ENCODE data around the gene SLC15A1.

SLC15A1 gene, protein sequence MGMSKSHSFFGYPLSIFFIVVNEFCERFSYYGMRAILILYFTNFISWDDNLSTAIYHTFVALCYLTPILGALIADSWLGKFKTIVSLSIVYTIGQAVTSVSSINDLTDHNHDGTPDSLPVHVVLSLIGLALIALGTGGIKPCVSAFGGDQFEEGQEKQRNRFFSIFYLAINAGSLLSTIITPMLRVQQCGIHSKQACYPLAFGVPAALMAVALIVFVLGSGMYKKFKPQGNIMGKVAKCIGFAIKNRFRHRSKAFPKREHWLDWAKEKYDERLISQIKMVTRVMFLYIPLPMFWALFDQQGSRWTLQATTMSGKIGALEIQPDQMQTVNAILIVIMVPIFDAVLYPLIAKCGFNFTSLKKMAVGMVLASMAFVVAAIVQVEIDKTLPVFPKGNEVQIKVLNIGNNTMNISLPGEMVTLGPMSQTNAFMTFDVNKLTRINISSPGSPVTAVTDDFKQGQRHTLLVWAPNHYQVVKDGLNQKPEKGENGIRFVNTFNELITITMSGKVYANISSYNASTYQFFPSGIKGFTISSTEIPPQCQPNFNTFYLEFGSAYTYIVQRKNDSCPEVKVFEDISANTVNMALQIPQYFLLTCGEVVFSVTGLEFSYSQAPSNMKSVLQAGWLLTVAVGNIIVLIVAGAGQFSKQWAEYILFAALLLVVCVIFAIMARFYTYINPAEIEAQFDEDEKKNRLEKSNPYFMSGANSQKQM

DNA sequence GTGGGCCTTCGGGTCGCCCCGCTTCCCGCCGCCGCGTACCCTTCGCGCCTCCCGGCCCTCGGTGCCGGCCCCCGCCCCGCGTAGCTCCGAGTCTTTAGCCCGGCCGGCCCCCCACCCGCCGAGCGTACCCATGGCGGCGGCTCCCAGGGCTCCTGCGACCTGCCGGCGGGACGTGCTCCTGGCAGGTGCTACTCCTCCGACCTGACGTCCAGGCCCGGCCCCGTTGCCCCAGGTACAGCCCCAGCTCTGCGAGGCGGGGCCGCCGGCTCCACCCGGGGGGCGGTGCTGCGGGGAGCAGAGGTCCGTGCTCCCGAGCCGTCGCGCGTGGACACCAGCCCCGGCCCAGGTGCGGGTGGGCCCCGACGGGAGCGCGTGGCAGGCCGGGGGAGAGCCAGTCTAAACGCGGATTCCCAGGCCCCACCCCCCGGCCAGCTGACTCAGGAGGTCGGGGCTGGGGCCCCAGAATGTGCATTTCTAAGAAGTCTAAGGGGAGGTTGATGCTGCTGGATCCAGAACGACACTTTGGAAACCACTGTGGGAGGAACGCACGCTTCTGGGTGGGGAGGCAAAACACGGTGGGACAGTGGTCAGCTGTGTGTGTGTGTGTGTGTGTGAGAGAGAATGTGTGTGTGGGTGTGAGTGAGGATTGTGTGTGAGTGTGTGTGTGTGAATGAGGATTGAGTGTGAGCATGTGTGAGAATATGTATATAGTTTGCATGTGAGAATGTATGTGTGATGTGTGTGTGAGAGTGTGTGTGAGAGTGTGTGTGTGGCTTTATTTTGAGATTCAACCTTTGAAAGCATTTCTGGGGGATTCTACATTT, at the start of gene SLC15A1:
Gene SLC15A1, minus strand, starts transcription at position 206 of the 824 bp plus-strand sequence. Its CDS starts 74 bp downstream, at position 132.
- DNase-seq: no peak

DNA sequence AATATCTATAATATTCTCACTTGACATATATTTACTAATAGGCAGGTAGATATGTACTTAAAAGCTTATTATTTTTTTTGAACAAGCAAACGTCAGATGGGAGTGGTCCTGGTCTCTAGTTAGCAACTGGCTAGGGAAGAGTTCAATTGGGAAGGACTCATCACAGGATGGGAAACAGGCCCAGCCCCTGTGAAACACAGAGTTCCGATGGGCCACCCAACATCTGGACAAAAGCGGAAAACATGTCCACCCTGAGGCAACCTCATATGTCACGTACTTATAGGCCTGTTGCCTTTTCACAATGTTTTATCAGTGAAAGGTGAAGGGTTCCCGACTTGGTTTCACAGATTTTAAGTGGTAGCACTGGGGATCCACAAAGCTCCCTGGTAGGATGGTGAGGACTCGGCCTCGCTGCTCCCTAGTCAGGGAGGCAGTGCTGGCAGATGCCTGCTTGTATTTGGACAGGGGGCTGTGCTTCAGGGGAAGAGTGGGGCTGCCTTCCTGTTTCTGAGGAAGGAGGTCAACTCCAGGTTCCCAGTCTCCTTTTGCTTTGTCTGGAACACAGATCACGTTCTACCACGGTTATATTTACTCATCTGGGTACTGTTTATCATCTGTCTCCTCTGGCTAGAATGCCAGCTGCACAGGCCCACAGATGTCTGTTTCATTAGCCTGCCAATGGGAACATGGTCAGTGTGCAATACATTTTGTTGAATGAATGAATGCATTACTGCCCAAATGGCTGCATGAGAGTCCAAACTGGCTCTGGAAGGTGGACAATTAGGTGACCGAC, 49.4 kb upstream of the SLC15A1 start:
- DNase-seq: no peak

DNA sequence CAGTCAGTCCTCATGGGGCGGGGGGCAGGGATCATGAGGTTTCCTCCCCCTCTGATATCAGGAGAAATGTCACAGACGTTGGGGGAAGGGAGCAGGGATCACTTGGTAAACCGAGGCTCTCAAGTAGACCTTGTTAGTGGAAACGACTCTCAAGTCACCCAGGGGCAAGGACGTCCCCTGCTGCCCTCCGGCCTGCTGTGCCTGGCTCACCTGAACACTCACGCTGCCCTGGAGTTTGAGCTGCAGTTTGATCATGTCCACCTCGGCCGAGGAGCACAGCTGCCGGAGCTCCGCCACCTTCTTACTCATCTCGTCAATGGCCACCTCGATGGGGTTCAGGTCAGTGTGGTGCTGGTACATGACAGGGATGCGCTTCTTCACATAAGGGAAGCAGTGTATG, 47.6 kb upstream of the SLC15A1 start:
- no peak for DNase-seq

DNA sequence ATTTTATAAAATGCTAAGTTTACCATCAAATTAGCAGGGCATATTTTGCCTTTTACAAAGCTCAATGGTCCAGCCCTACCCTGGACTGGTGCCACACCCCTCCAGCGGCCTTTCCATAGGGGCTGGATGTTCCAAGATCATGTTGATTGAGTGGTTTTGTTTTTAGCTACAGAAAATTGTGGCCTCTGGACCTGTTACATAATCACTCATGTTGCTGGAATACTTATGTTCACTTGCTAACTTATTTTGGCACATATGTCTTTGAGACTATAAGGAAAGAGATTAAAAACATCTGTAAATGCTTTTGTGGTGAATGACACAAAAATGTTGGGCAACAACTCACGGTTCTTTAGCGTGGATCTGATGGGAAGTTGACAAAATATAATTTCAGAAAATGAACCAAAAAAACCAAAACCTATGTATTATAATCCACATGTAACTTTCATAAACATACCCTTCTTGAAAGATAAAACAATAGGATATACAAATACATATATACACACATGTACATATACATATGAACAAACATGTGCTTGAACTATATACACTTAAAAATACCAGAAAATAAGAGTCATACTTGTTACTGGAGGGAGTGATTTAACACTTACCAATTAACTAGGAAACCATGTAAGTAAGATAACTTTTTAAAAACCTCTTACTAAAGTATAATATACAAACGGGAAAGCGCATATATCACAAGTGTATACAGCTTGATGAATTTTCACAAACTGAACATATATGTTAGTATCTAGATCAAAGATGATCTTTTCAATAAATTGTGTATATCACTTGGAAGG, 46.6 kb upstream of the SLC15A1 start:
- DNase-seq: peak; percentile 93

DNA sequence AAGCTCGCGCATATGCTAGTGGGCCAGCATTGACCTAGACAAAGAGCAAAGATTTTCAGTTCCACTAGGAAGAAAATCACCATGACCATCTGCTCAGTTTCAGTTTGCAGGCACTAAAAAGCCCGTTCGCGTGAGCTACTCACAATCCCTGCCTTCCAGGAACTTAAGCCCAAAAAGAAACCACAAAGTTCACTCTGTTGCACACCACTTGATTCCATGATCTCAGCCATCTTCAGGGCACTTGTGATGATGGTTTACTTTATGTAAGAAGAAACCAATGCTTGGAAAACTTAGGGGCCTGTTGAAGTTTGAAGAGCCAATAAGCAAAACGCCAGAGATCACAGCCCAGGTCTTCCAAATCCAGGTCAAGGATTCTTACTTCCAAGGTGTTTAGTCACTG, 45.0 kb upstream of the SLC15A1 start:
- DNase-seq: peak; percentile 27

DNA sequence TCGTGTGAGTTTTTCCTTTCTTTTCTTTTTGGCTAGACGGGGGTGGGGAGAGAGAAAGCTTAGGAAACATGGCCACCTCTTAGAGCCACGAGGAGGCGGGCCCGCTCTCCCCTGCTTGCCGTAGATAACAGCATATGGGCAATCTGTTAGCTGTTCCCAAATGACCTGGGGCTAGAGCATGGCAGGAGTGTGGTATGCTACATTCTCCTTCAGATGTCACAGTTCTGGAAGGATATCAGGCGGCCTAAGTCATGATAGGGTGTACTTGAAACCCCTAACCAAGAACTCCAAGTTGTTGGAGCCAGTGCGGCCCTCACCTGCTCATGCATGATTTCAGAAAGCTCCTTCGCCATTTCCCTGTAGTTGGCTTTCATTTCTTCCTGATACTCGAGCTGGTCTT, 44.3 kb upstream of the SLC15A1 start:
- no peak for DNase-seq

DNA sequence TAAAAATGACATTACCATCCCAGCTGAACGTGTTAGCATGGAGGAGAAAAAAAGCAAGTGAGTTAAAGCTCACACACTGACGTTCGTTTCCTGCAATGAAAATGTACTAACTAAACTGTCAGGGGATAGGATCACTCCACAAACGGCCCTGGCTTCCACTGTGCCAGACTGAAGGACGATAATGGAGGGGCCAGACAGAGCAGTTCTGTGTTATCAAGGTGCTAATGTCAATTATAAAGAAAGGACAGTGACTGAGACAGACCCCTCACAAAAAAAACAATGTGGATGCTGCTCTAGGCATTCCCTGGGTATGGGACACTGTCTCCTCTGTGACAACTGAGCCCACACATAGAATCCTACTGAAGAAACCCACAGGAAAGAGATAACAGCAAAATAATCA, 43.7 kb upstream of the SLC15A1 start:
- no peak for DNase-seq

DNA sequence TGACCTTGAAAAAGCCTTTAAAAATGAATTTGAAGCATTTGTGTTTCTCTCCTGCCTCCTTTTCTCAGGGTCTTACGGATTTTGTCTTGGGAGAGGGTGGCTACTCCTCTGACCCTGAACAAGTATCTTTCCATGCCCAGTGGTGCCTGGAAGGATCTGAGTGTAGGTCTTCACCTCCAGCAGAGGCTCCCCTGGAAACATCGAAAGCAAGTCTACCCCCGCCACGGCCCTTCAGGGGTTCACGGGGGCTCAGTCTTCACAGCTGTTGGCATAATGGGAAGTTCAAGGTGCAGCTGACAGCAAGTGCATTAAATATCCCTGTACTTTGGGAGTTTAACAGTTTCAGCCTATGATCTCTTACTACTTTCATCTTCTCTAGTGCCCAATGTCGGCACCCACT, 42.7 kb upstream of the SLC15A1 start:
- no peak for DNase-seq

DNA sequence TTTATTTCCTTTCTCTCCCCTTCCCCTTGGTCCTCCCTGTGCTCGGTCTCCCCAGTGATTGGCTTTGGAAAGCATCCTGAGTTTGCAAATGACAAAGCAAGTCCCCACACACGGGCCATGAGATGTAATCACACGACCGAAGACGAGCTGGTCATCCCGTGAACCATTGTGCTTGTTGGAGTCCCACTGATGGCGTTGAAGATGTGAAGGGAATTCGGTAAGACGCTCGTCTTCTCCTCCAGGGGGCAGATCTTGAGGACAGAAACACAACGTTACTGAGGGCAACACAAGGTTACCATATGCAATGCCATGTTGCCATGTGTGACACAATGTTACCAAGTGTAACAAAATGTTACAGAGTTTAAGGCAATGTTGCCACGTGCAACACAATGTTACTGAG, 42.0 kb upstream of the SLC15A1 start:
- no peak for DNase-seq

DNA sequence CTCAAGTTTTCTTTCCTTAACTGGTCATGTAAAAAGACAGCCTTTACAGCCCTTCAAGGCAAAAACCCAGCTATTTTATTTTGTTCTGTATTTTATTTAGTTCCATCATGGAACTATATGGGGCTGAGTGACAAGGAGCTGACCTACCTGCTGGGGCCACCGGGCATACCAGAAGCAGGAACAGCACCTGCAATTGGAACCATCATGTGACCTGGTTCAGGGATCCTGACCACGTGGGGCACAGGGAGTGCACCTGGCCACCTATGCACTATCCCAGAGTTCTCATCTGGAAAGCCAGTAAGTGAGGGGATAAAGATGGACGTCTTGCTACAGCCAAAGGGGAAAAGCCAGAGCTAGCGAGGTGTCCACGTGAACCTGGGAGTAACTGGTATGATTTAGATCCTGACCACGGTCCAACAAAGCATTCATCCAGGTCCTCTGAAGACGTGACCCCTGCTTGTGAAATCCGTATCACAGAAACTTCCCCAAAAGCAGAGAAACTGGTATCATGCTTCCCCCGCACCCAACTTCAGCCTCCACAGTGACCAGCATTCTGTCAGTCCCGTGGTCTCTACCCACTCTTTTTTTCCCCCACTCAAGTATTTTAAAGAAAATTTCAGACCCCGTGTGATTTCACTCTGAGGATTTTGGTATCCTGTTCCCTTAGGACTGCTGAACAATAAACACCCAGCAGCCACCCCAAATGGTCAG, 40.5 kb upstream of the SLC15A1 start:
- DNase-seq: no peak

DNA sequence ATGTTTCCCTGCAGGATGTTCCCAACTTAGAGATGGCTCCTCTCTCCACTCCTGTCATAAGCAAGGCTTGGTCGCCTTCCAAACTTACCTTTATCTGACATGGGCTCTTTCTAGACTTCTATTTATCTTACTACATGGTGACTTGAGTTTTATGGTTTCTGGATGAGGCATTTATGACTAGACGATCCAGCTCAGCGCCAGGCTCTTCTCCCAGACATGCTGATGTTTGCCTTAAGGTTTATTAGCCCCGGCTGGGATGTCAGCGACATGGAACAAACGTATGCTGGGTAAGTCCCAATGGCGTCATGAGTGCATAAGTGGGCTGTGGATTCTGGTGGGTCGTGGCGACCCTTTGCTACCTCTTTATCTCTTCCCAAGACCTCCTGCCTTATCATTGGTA, 39.8 kb upstream of the SLC15A1 start:
- DNase-seq: no peak

DNA sequence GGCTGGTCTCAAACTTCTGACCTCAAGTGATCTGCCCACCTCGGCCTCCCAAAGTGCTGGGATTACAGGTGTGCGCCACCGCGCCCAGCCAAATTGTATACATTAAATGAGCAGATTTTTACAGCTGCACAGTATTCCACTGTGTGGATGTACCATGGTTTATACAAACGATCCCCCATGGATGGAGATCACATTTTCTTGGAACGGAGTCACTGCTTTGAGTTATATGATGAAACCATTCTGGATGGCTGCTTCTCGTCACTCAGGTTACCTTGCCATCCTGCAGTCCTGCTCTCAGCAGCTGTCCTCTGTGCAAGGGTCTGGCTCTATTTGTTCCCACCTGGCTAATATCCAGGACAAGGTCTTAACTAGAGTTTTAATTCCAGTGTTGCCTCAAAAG, 39.1 kb upstream of the SLC15A1 start:
- DNase-seq: no peak

DNA sequence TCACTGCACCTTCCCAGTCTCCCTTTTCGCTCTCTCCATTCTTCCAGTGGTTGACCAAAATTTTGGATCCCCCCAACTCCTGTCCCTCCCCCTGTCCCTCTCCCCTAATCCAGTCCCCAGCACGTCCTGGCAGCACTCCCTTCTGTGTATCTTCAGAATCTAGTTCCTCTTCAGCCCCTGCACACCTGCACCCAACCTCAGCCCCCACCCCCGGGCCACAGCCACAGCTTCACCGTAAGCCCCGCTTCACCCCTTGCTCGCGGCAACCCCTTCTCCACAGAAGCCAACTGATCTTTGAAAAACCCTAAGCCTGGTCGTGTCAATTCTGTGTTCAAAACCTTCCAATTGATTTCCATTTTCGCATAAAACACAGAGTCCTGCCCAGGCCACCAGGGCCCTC, 35.5 kb upstream of the SLC15A1 start:
- no peak for DNase-seq

DNA sequence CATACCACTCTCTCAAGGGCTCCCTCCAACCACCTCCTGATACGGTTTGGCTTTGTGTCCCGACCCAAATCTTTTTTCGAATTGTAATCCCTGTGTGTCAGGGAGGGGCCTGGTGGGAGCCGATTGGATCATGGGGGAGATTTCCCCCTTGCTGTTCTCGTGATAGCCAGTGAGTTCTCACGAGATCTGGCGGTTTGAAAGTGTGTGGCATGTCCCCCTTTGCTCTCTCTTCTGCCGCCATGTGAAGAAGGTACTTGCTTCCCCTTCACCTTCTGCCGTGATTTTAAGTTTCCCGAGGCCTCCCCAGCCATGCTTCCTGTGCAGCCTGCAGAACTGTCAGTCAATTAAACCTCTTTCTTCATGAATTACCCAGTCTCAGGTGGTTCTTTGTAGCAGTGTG, 34.7 kb upstream of the SLC15A1 start:
- DNase-seq: no peak

DNA sequence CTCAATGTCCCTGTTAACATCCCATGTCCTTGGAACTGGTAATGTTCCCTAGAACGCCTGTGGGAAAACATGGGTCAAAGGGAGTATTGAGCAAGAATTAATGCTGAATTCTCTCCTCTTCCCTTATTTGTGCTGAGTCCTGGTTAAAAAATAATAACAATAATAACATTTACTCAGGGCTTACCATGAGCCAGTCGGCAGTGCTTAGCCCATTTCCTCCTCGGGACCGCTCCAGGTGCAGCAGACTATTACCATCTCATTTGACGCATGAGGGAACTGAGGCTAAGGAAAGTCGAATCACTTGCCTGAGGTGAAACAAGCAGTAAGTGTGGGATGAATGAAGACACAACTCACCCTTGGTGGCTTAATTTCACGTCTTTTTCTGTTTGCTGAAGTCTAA, 33.6 kb upstream of the SLC15A1 start:
- DNase-seq: no peak

DNA sequence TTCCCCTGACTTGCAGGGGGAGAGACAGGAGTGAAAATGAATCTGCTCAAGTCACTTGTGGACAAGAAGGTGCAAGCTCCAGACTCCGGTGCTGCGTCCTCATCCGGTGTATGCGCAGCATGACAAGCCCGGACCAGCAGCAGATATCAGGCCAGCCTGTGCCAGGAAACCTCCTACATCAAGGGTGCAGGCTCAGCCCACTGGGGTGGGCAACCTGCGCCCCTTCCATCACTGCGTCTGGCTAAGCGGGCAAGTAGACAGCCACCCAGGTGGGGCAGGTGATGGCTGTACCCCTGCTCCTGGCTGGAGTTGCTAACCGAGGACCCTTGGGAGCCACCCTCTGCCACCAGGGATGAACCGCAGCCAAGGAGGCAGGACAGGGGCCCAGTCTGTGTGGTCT, 32.9 kb upstream of the SLC15A1 start:
- DNase-seq: no peak

DNA sequence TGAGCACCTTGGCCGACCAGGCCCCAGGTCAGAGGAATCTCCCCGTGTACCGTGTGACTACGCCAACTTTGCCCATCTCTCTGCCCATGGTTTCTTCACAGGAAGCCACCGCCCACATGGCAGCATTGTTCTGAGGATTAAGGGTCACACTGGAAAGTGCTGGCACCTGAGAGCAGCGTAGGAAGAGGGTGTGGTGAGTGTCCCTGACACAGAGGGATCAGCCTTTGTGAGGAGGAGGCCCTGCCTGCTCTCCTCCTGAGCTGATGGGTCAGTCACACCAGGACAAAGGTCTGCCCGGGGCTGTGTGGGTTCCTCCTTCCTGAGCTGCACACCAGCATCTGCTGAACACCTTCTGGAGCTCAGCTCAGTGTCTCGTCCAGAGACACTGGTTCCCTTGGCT, 32.2 kb upstream of the SLC15A1 start:
- DNase-seq: no peak

DNA sequence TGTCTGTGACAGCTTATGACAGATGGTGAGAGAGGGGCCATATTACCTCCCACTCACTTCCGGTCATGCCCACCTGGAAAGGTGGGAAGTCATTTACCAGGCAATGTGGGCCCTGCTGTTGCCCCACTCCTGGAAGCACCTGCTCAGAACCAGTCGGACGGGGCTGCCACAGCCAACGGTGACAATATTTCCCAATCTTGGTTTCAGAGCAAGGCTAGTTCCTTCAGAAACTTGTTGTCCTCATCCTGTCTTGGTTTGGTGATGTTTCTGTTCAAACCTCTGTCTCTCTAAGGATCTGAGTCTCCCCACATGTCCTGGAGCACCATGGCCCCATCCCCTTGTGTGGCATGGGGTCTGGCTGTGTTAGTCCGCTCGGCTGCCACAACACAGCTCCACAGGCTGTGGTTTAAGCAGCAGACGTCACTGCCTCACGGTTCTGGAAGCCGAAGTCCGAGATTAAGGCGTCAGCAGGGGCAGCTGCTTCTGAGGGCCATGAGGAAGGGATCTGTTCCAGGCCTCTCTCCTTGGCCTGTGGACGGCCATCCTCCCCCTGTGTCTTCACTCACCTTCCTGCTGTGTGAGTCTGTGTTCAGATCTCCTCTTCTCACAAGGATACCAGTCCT, 31.5 kb upstream of the SLC15A1 start:
- no peak for DNase-seq

DNA sequence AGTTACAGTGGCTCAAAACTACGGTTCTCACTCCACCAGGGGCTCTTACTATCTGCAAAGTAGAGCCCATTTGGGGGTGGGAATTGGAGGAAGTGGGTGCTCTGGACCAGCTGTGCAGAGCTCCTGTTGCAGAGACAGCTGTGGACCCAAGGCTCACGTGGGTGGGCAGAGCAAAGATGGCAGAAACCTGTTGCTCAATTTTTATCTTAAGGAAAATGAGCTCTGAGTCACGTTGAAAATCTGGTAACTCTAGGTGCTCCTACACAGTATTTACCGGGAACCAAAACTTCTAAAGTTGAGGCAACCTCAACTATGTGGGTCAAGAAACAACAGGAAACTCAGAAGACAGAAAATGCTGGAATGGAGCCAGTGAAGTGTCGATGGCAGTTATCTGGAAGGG, 30.2 kb upstream of the SLC15A1 start:
- no peak for DNase-seq

DNA sequence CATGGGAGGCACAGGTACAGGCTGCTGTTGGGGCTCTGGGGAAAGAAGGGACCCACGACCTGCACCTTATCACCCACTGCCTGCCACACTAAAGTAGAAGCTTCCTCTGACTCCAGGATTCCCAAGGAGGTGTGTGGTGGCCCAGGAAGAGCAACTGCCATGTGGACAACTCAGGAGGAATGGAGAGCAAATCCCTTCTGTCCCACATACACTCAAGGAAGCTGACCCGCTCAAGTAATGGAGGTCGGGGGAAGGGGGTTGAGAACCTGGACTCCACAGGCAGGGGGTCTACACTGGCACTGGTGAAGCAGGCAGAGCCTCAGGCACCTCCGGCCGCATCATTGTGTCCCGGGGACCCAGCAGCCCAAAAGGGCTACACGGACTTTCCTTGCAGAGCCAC, 29.4 kb upstream of the SLC15A1 start:
- no peak for DNase-seq

DNA sequence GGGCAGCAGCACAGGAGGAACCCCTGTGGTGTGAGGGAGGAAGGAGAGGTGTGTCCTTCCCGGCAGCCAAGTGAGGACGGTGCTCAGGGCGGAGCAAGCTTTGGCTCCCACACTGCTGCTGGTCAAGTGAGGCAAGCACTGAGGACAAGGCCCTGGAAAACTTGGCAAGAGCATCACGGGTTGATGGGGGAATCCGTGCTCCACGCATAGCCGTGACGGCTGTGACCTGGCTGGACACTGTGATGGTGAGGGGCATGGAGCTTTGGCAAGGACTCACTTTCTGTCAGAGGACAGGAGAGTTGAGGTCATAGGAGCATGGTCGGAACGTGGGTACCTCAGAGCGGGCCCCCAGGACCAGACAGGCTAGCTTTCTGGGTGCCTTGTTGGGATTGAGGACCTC, 29.0 kb upstream of the SLC15A1 start:
- no peak for DNase-seq

Data from fibroblast of upper back skin (primary cell).